Loucy (cell line): ENCODE results near the gene OR51T1.

Source experiments
- H2AFZ ChIP-seq: fragments of 200-600 bp; sonication (generic); 2 replicates; pipeline ENCODE4 v1.6.0; 2016; ENCODE audit warnings: antibody characterized with exemption, mild to moderate bottlenecking, low read length, moderate library complexity
- H3F3A ChIP-seq: fragments of 200-600 bp; 2 replicates; pipeline ENCODE4 v1.6.0; 2016; ENCODE audit warnings: antibody characterized with exemption, low read depth, mild to moderate bottlenecking
- H3K27me3 ChIP-seq: fragments of 200-600 bp; sonication (generic); 2 replicates; pipeline ENCODE4 v1.6.1; 2014; ENCODE audit warnings: low read length, mild to moderate bottlenecking; ENCODE audit not compliant: insufficient read depth, poor library complexity, severe bottlenecking
- H3K36me3 ChIP-seq: fragments of 200-600 bp; sonication (generic); 2 replicates; pipeline ENCODE4 v1.6.1; 2016; ENCODE audit warnings: low read length; ENCODE audit not compliant: insufficient read depth
- H3K4me1 ChIP-seq: fragments of 200-600 bp; sonication (generic); 2 replicates; pipeline ENCODE4 v1.5.1; 2014; ENCODE audit warnings: low read length, mild to moderate bottlenecking; ENCODE audit not compliant: insufficient read depth, poor library complexity, severe bottlenecking
- H3K4me2 ChIP-seq: fragments of 200-600 bp; sonication (generic); 2 replicates; pipeline ENCODE4 v1.6.0; 2014; ENCODE audit warnings: antibody characterized with exemption, low read length, low read depth, mild to moderate bottlenecking; ENCODE audit not compliant: poor library complexity, severe bottlenecking
- H3K4me3 ChIP-seq: fragments of 200-600 bp; sonication (generic); 2 replicates; pipeline ENCODE4 v1.5.1; 2014; ENCODE audit warnings: low read length, mild to moderate bottlenecking, mixed read lengths; ENCODE audit not compliant: poor library complexity, severe bottlenecking
- H3K79me2 ChIP-seq: fragments of 200-600 bp; sonication (generic); 2 replicates; pipeline ENCODE4 v1.6.1; 2014; ENCODE audit warnings: low read length; ENCODE audit not compliant: insufficient read depth
- H3K9ac ChIP-seq: fragments of 200-600 bp; sonication (generic); 2 replicates; pipeline ENCODE4 v1.6.0; 2014; ENCODE audit warnings: mild to moderate bottlenecking, low read depth, low read length, moderate library complexity; ENCODE audit not compliant: poor library complexity, severe bottlenecking
- H3K9me2 ChIP-seq: fragments of 200-600 bp; sonication (generic); replicated peaks from 2 replicates; pipeline ENCODE4 v1.6.1; 2016; ENCODE audit warnings: low read depth, low read length, mixed read lengths
- H3K9me3 ChIP-seq: fragments of 200-600 bp; sonication (generic); 2 replicates; pipeline ENCODE4 v1.6.1; 2014; ENCODE audit warnings: mild to moderate bottlenecking, antibody characterized with exemption, low read length, low read depth; ENCODE audit not compliant: insufficient read depth
- H4K20me1 ChIP-seq: fragments of 200-600 bp; sonication (generic); 2 replicates; pipeline ENCODE4 v1.6.0; 2014; ENCODE audit warnings: antibody characterized with exemption, low read length, mild to moderate bottlenecking; ENCODE audit not compliant: insufficient read depth, poor library complexity, severe bottlenecking
- EZH2phosphoT487 ChIP-seq: fragments of 200-600 bp; IDR thresholded peaks from 2 replicates; pipeline ENCODE4 v1.6.1; 2018; ENCODE audit warnings: antibody characterized with exemption, mild to moderate bottlenecking, moderate library complexity, borderline replicate concordance
- TF ChIP-seq, protein P1 (sequence below): fragments of 200-600 bp; sonication (generic); conservative IDR thresholded peaks from 2 replicates; pipeline ENCODE4 v1.5.1; 2014; ENCODE audit warnings: mild to moderate bottlenecking, antibody characterized with exemption, low read length

The OR51T1 gene

DNA sequence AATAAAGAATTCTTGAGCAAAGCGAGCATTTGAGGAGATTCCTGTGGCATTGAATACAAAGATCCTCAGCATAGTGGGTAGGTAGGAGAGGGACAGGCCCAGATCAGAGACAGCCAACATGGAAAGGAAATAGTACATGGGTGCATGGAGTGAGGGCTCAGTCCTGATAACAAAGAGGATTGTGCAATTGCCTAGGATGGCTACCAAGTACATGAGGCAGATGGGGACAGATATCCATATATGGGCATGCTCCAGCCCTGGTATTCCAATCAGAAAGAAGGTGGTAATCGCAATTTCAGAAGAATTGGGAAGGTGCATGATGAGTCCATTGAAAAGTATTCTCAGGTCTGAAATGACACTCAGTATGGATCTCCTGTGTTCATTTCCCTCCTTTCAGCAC, 8.6 kb downstream of the OR51T1 start:
- H3K9me3 ChIP-seq = no peaks in the 10 kb centered on the region
- H3K9ac ChIP-seq = no peak overlapping the region
- no peak overlapping the region for H3K4me3 ChIP-seq
- H2AFZ ChIP-seq = no peak overlapping the region
- H3K36me3 ChIP-seq = no peaks in the 10 kb centered on the region
- TF ChIP-seq EZH2phosphoT487 = no peak
- TF ChIP-seq, protein P1, sequence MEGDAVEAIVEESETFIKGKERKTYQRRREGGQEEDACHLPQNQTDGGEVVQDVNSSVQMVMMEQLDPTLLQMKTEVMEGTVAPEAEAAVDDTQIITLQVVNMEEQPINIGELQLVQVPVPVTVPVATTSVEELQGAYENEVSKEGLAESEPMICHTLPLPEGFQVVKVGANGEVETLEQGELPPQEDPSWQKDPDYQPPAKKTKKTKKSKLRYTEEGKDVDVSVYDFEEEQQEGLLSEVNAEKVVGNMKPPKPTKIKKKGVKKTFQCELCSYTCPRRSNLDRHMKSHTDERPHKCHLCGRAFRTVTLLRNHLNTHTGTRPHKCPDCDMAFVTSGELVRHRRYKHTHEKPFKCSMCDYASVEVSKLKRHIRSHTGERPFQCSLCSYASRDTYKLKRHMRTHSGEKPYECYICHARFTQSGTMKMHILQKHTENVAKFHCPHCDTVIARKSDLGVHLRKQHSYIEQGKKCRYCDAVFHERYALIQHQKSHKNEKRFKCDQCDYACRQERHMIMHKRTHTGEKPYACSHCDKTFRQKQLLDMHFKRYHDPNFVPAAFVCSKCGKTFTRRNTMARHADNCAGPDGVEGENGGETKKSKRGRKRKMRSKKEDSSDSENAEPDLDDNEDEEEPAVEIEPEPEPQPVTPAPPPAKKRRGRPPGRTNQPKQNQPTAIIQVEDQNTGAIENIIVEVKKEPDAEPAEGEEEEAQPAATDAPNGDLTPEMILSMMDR = no peak
- H3K9me2 ChIP-seq = no peaks in the 10 kb centered on the region; the same call in 1 of the 2 replicates
- H3K4me1 ChIP-seq = no peaks in the 10 kb centered on the region
- no peaks in the 10 kb centered on the region for H4K20me1 ChIP-seq
- no peaks in the 10 kb centered on the region for H3F3A ChIP-seq
- H3K27me3 ChIP-seq = no peaks in the 10 kb centered on the region
- no peaks in the 10 kb centered on the region for H3K79me2 ChIP-seq
- H3K4me2 ChIP-seq = no peak overlapping the region

DNA sequence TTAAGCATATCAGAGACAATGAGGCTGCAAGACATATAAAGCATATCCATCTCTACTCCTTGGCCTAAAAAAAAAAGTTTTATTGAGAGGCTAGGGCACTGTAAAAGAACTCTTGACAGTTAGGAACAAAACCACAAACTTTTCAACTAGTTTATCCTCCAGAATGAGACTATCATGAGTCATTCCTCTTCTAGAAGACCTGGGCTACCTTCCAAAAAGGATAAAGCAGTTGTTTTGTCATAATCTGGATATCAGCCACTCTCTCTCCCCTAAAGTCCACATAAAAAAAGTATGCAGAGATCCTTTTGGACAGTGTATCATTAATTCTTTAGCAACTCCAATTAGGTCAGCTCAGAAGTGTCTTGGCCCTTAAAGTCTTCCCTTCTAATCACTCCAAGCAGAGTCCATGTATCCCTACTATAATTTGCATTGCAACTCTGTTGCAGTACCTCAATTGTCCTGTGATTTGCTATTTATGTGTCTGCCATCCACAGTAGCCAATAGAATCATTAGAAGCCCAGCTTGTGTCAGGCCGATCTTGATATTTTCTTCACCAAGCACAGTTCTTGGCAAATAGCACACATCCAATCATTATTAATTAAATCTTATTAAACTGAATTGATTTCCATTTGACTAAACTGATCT, 10.4 kb downstream of the OR51T1 start:
- no peaks in the 10 kb centered on the region for H4K20me1 ChIP-seq
- H3K9me2 ChIP-seq = no peaks in the 10 kb centered on the region; the same call in 1 of the 2 replicates
- no peaks in the 10 kb centered on the region for H3K27me3 ChIP-seq
- no peaks in the 10 kb centered on the region for H3K79me2 ChIP-seq
- no peaks in the 10 kb centered on the region for H3K9me3 ChIP-seq
- H3K36me3 ChIP-seq = no peaks in the 10 kb centered on the region
- no peak overlapping the region for H3K4me3 ChIP-seq
- H3K4me1 ChIP-seq = no peaks in the 10 kb centered on the region
- H3F3A ChIP-seq = no peaks in the 10 kb centered on the region
- H2AFZ ChIP-seq = no peak overlapping the region
- TF ChIP-seq, protein P1 = no peak
- TF ChIP-seq EZH2phosphoT487 = no peak
- H3K9ac ChIP-seq = no peak overlapping the region
- H3K4me2 ChIP-seq = no peak overlapping the region

DNA sequence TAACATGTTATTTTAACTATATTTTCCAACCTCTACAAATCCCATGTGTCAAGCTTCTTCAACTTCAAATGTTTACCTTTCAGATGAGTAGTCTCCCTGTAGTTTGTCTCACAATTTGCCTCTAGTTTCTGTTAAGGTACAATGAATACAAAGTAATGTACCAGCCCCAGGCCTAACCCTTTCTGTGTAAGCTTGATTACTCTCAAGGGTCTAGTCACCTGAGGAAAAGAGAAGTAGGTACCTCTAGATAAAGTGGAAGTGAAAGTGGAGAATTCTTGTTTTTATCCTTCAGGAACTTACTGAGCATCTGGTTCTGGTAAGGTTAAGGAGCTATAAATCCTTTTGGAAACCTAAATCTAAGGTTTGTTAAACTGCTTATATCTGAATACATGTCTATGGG, 21.8 kb downstream of the OR51T1 start, which contains the start of gene OR51A7:
OR51A7 (plus strand) TSS at position 300 of the 400 bp plus-strand sequence. CDS start 3,587 bp downstream, outside the sequence.
- H3K36me3 ChIP-seq = no peaks in the 10 kb centered on the region
- no peaks in the 10 kb centered on the region for H3K79me2 ChIP-seq
- no peak within 1 kb of the TSS for H3K4me3 ChIP-seq
- H3K9ac ChIP-seq = no peak within 1 kb of the TSS
- TF ChIP-seq EZH2phosphoT487 = no peak
- TF ChIP-seq, protein P1 = no peak
- no peaks in the 10 kb centered on the region for H3F3A ChIP-seq
- H3K4me2 ChIP-seq = no peak within 1 kb of the TSS
- H3K4me1 ChIP-seq = no peaks in the 10 kb centered on the region
- no peaks in the 10 kb centered on the region for H3K27me3 ChIP-seq
- H2AFZ ChIP-seq = no peak within 1 kb of the TSS
- H3K9me2 ChIP-seq = no peaks in the 10 kb centered on the region
- H3K9me3 ChIP-seq = no peaks in the 10 kb centered on the region
- H4K20me1 ChIP-seq = no peaks in the 10 kb centered on the region
